ENCODE results near the gene MTRF1. TPM values are rescaled to one million over a fixed set of nuclear protein-coding genes. Genes with fewer than 3 reads are reported as not detected.
"Not testable (repeated sequence)": the region's sequence is repeated elsewhere in the genome, so short reads cannot be mapped to it uniquely, and the experiment has no call there.

MTRF1 gene
- total RNA-seq, 1 experiment from 2014 or later: 13.7 TPM

DNA sequence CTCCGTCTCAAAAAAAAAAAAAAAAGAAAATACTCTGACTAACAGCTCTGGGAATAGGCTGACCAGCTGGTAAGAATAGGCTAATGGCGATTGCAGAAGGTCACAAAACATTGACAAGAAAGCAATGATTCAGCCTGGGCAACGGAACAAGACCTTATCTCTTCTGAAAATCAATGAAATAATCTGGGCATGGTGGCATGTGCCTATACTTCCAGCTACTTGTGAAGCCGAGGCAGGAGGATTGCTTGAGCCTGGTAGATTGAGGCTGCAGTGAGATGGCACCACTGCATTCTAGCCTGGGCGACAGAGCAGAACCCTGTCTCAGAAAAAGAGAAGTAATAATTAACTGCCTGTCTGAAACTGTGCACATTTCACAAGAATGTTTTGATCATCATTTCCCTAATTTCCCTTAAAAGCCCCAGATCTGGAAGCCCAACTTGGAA, 18.8 kb upstream of the MTRF1 start:
- no peak overlapping the region for H3K4me3 ChIP-seq (ENCODE audit: low read depth in 2 of 2, low read length in 2 of 2)
- no peak for ATAC-seq
- H3K36me3 ChIP-seq (ENCODE audit: control insufficient read depth, insufficient read depth, low read length): no peaks in the 10 kb centered on the region
- intact Hi-C loops (cut with micrococcal nuclease; ENCODE audit: unreplicated experiment) (no loop called here), in situ Hi-C loops (cut with HindIII; ENCODE audit: low pct_unique_long_range_greater_than_20kb, low sequenced_read_pairs) (no loop called here)
- H3K27ac ChIP-seq (ENCODE audit: low read length): 0 out of 2 replicates have a peak overlapping the region, but pooled peaks have one; percentile 65
- POLR2A ChIA-PET: no interaction called here
- no peak for TF ChIP-seq SIN3A (IDR thresholded peaks at IDR 0.05; ENCODE audit: borderline replicate concordance, insufficient read depth, low read depth, low read length)
- TF ChIP-seq, protein P1, sequence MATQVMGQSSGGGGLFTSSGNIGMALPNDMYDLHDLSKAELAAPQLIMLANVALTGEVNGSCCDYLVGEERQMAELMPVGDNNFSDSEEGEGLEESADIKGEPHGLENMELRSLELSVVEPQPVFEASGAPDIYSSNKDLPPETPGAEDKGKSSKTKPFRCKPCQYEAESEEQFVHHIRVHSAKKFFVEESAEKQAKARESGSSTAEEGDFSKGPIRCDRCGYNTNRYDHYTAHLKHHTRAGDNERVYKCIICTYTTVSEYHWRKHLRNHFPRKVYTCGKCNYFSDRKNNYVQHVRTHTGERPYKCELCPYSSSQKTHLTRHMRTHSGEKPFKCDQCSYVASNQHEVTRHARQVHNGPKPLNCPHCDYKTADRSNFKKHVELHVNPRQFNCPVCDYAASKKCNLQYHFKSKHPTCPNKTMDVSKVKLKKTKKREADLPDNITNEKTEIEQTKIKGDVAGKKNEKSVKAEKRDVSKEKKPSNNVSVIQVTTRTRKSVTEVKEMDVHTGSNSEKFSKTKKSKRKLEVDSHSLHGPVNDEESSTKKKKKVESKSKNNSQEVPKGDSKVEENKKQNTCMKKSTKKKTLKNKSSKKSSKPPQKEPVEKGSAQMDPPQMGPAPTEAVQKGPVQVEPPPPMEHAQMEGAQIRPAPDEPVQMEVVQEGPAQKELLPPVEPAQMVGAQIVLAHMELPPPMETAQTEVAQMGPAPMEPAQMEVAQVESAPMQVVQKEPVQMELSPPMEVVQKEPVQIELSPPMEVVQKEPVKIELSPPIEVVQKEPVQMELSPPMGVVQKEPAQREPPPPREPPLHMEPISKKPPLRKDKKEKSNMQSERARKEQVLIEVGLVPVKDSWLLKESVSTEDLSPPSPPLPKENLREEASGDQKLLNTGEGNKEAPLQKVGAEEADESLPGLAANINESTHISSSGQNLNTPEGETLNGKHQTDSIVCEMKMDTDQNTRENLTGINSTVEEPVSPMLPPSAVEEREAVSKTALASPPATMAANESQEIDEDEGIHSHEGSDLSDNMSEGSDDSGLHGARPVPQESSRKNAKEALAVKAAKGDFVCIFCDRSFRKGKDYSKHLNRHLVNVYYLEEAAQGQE (IDR thresholded peaks at IDR 0.05; ENCODE audit: insufficient read depth in 1 of 2, low read depth in 2 of 2, low read length in 1 of 2): no peak
- TF ChIP-seq, protein P2, sequence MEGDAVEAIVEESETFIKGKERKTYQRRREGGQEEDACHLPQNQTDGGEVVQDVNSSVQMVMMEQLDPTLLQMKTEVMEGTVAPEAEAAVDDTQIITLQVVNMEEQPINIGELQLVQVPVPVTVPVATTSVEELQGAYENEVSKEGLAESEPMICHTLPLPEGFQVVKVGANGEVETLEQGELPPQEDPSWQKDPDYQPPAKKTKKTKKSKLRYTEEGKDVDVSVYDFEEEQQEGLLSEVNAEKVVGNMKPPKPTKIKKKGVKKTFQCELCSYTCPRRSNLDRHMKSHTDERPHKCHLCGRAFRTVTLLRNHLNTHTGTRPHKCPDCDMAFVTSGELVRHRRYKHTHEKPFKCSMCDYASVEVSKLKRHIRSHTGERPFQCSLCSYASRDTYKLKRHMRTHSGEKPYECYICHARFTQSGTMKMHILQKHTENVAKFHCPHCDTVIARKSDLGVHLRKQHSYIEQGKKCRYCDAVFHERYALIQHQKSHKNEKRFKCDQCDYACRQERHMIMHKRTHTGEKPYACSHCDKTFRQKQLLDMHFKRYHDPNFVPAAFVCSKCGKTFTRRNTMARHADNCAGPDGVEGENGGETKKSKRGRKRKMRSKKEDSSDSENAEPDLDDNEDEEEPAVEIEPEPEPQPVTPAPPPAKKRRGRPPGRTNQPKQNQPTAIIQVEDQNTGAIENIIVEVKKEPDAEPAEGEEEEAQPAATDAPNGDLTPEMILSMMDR (IDR thresholded peaks at IDR 0.05): no peak
- no peak for TF ChIP-seq TCF7L2 (IDR thresholded peaks at IDR 0.05; ENCODE audit: low read depth, low read length)
- no peak for TF ChIP-seq POLR2AphosphoS5 (IDR thresholded peaks at IDR 0.05; ENCODE audit: low read depth, low read length)
- peaks cover 6% of the 10 kb centered on the region; the same call in 1 of the 2 replicates for H3K4me1 ChIP-seq (ENCODE audit: control insufficient read depth, insufficient read depth, low read length)
- BruUV-seq (replicated peaks): no TSS peak
- no peak for DNase-seq (ENCODE audit: low read depth, low spot score)
- H3K27me3 ChIP-seq (ENCODE audit: control insufficient read depth, insufficient read depth, low read length): no peaks in the 10 kb centered on the region
- CTCF ChIA-PET: no interaction called here
- no peaks in the 10 kb centered on the region for H3K9me3 ChIP-seq (ENCODE audit: control insufficient read depth, insufficient read depth, low read depth, low read length)

DNA sequence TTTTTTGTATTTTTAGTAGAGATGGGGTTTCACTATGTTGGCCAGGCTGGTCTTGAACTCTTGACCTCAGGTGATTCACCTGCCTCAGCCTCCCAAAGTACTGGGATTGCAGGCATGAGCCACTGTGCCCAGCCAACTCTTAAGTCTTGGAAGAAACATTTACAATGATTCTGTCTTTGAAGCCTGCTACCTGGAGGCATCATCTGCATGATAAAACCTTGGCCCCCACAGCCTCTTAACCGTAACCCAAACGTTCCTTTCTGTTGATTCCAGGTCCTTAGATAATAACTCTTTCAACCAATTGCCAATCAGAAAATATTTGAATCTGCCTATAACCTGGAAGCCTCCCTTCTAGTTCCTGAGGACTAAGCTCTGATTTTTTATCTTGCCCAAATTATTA, 15.8 kb upstream of the MTRF1 start:
- H3K4me3 ChIP-seq (ENCODE audit: low read depth in 2 of 2, low read length in 2 of 2); H3K27ac ChIP-seq (ENCODE audit: low read length); POLR2A ChIA-PET; H3K27me3 ChIP-seq (ENCODE audit: control insufficient read depth, insufficient read depth, low read length); ATAC-seq; intact Hi-C loops (cut with micrococcal nuclease; ENCODE audit: unreplicated experiment); BruUV-seq (replicated peaks); H3K4me1 ChIP-seq (ENCODE audit: control insufficient read depth, insufficient read depth, low read length); H3K9me3 ChIP-seq (ENCODE audit: control insufficient read depth, insufficient read depth, low read depth, low read length); DNase-seq (ENCODE audit: low read depth, low spot score); CTCF ChIA-PET; in situ Hi-C loops (cut with HindIII; ENCODE audit: low pct_unique_long_range_greater_than_20kb, low sequenced_read_pairs); H3K36me3 ChIP-seq (ENCODE audit: control insufficient read depth, insufficient read depth, low read length): not testable (repeated sequence)

DNA sequence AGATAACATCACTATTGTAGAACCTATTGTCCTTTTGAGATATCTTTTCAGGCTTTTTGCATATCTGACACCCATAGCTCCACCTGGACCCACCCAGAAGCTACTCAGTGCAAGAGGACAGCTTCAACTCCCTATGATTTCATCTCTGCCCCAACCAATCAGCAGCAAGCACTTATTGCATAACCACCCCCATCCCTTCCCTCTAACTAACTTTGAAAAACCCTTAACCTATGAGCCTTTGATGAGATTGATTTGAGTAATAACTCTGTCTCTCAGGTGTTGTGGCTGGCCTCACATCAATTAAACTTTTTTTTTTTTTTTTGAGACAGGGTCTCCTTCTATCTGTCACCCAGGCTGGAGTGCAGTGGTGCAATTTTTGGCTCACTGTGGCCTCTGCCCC, 13.4 kb upstream of the MTRF1 start:
- H3K4me3 ChIP-seq (ENCODE audit: low read depth in 2 of 2, low read length in 2 of 2): no peak overlapping the region
- no peaks in the 10 kb centered on the region for H3K9me3 ChIP-seq (ENCODE audit: control insufficient read depth, insufficient read depth, low read depth, low read length)
- no peak overlapping the region for H3K27ac ChIP-seq (ENCODE audit: low read length)
- BruUV-seq (replicated peaks): no TSS peak
- H3K36me3 ChIP-seq (ENCODE audit: control insufficient read depth, insufficient read depth, low read length): no peaks in the 10 kb centered on the region
- no peaks in the 10 kb centered on the region for H3K4me1 ChIP-seq (ENCODE audit: control insufficient read depth, insufficient read depth, low read length)
- ChIA-PET POLR2A (no interaction called here), CTCF (no interaction called here)
- in situ Hi-C loops (cut with HindIII; ENCODE audit: low pct_unique_long_range_greater_than_20kb, low sequenced_read_pairs): no loop called here
- DNase-seq (ENCODE audit: low read depth, low spot score) (no peak), ATAC-seq (no peak)
- no peak for TF ChIP-seq TCF7L2 (IDR thresholded peaks at IDR 0.05; ENCODE audit: low read depth, low read length)
- TF ChIP-seq, protein P2 (IDR thresholded peaks at IDR 0.05): no peak
- no peak for TF ChIP-seq SIN3A (IDR thresholded peaks at IDR 0.05; ENCODE audit: borderline replicate concordance, insufficient read depth, low read depth, low read length)
- TF ChIP-seq POLR2AphosphoS5 (IDR thresholded peaks at IDR 0.05; ENCODE audit: low read depth, low read length): no peak
- TF ChIP-seq, protein P1 (IDR thresholded peaks at IDR 0.05; ENCODE audit: insufficient read depth in 1 of 2, low read depth in 2 of 2, low read length in 1 of 2): no peak
- intact Hi-C loops (cut with micrococcal nuclease; ENCODE audit: unreplicated experiment): no loop called here
- H3K27me3 ChIP-seq (ENCODE audit: control insufficient read depth, insufficient read depth, low read length): no peaks in the 10 kb centered on the region

Measured in Panc1 (cell line).